Activated CD4-positive, alpha-beta T cell treated with anti-CD3 and anti-CD28 coated beads for 36 hours (primary cell): ENCODE data around the gene DMRT1. TPM values are rescaled to one million over a fixed set of nuclear protein-coding genes. Genes with fewer than 3 reads are reported as not detected.
"Not testable (repeated sequence)": the region's sequence is repeated elsewhere in the genome, so short reads cannot be mapped to it uniquely, and the experiment has no call there.

Source experiments
- ATAC-seq: fragments of 200-7000 bp; cut with Tn5 transposase; one replicate; pipeline ENCODE4 v1.10.0; 2021; ENCODE audit warnings: mild to moderate bottlenecking, moderate library complexity
- CTCF ChIA-PET: fragments of 350-600 bp; sonication (Branson Sonifier 250); formaldehyde crosslinking; loops from one replicate; lab custom pipeline; 2021; ENCODE audit warnings: antibody characterized with exemption; lab: Charles Lee
- POLR2A ChIA-PET: fragments of 350-600 bp; sonication (Branson Sonifier 250); formaldehyde crosslinking; loops from one replicate; lab custom pipeline; 2021; ENCODE audit warnings: antibody characterized with exemption, inconsistent platforms; lab: Charles Lee
- DNase-seq: peaks from one replicate; pipeline ENCODE4 v3.0.0-alpha.2; 2020
- H3K27ac Mint-ChIP-seq: one replicate; pipeline ENCODE4 v1.8.0; 2021; ENCODE audit warnings: mixed read lengths
- H3K27me3 Mint-ChIP-seq: one replicate; pipeline ENCODE4 v1.8.0; 2021; ENCODE audit warnings: mixed read lengths
- H3K36me3 Mint-ChIP-seq: one replicate; pipeline ENCODE4 v1.8.0; 2021; ENCODE audit warnings: low read depth, mixed read lengths
- H3K4me1 Mint-ChIP-seq: one replicate; pipeline ENCODE4 v1.8.0; 2021; ENCODE audit warnings: mixed read lengths
- H3K4me3 Mint-ChIP-seq: one replicate; pipeline ENCODE4 v1.8.0; 2021; ENCODE audit warnings: mild to moderate bottlenecking, moderate library complexity, mixed read lengths
- H3K9me3 Mint-ChIP-seq: one replicate; pipeline ENCODE4 v1.8.0; 2021; ENCODE audit warnings: low read depth, mixed read lengths
- intact Hi-C, 2 experiments: fragments of 100-400 bp; cut with DNase I in 1 of 2; cut with micrococcal nuclease in 1 of 2; formaldehyde crosslinking; loops; one replicate each; pipeline versions ENCODE4 v1.14.2 to v1.15.1; 2022 to 2024; cut with DNase I, micrococcal nuclease
- total RNA-seq, 2 experiments: library from RNA; stranded (reverse); gene quantifications; one replicate each; pipeline ENCODE4 v1.2.3, GENCODE V29; 2021

Gene DMRT1
- total RNA-seq, 2 experiments from 2014 or later, result not detected

DNA sequence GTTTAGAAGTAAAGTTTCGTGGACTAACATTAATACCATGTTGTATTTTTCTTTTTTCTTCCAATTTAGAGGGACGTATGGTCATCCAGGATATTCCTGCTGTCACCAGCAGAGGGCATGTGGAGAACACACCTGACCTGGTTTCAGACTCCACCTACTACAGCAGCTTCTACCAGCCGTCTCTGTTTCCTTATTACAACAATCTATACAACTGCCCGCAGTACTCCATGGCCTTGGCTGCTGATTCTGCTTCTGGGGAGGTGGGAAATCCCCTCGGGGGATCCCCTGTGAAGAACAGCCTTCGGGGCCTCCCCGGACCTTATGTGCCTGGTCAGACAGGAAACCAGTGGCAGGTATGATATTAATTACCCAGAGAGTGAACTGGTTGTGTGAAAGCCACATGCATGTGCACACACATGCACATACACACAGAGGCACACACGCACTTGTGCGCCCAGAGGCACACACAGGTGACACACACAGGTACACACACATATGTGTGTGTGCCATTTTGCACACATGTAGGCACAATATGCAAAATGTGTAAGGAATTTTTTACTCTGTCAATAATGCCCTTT, 52.4 kb downstream of the DMRT1 start:
- H3K27me3 Mint-ChIP-seq, result peaks cover 13% of the 10 kb centered on the region
- CTCF ChIA-PET, result interaction anchor here (0.7 to 3.5 kb wide), 14 partner anchors 19 to 1162 kb away, joined by 3 to 24 read pairs (median 4); no protein-coding TSS in a partner anchor
- ATAC-seq (peak; percentile 99), DNase-seq (peak; percentile 79)
- intact Hi-C loops, result loop anchor here (1.0 to 2.0 kb wide), 3 partner anchors 104 to 281 kb away; no protein-coding TSS in a partner anchor
- peaks cover 12% of the 10 kb centered on the region for H3K4me1 Mint-ChIP-seq
- H3K4me3 Mint-ChIP-seq, result no peak overlapping the region
- no peaks in the 10 kb centered on the region for H3K36me3 Mint-ChIP-seq
- H3K27ac Mint-ChIP-seq, result no peak overlapping the region
- POLR2A ChIA-PET, result no interaction called here
- no peaks in the 10 kb centered on the region for H3K9me3 Mint-ChIP-seq

DNA sequence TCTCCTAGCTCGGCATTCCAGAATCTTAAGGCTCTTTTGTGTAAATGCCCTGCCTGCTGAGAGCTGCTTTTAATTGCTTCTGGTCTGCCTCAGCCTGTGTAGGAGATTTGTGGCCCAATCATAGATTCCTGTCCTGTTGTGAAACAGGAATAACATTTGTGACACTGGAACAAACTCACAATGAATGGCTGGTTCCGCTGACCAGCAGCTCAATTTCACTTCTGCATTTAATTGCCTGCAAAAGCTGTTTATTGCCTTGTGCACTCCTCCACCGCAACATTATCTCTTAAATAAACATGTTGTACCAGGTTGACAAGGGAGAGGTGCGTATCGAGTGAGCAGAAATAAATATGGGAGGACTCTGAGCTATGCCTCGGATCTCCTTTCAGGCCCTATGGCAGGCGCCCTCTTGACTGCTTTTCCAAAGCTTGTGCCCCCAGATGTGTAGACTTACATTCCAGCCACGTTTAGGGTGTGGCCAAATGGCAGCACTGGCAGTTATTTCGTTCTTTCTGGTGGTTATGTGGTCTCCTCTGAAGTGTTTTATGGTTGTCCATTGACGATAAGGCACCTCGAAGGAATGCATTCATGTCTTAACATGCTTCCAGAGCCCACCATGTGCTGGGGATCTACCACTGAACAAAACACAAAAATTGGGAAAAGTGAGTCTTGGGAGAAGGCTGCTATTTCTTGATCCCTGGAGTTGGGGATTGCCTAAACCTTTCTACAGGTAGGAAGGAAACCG, 58.1 kb downstream of the DMRT1 start:
- ChIA-PET CTCF (interaction anchor here (0.6 to 1.8 kb wide), 2 partner anchors 49 to 110 kb away, joined by 3 to 5 read pairs; no protein-coding TSS in a partner anchor), POLR2A (no interaction called here)
- no peaks in the 10 kb centered on the region for H3K4me1 Mint-ChIP-seq
- no peaks in the 10 kb centered on the region for H3K9me3 Mint-ChIP-seq
- no peaks in the 10 kb centered on the region for H3K36me3 Mint-ChIP-seq
- H3K27me3 Mint-ChIP-seq, result peaks cover 16% of the 10 kb centered on the region
- intact Hi-C loops, result no loop called here
- no peak overlapping the region for H3K4me3 Mint-ChIP-seq
- no peak overlapping the region for H3K27ac Mint-ChIP-seq
- DNase-seq (no peak), ATAC-seq (no peak)

DNA sequence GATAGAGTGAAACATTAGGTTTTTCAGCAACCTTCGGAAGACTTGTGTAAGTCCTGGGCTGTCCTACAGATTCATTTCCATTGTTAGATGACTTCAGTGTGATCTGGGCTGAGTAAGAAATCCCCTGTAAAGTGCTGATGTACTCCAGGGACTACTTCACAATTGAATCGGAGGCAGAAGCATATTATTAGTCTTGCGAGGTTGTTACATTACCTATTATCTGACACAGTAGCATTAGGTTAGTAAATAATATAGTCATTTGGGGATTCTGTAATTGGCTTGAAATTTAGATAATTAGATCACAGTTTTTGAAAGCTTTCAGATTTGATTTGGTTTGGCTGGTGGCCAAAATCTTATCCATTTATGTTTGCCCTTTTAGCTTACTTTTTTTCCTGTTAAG, 62.4 kb downstream of the DMRT1 start:
- intact Hi-C loops, result no loop called here

DNA sequence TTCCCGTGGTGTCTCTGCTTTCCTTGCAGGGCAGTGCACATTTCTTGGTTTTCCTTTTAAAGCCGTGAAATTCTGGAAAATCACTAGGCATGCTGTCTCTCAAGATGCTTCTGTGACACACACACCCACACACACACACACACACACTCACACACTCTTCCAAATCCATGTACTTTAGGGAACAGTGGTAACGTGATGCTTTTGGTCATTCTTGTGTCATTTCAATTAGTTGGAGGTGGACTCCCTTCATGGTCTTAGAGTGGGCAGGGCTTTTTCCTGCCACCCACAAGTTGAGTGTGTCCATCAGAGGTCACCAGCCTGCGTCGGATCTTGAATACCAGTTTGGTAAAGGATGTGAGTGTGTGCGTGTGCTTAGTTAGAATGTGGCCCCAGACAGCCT, 64.4 kb downstream of the DMRT1 start:
- intact Hi-C loops, result no loop called here
- Mint-ChIP-seq H3K36me3 (no peaks in the 10 kb centered on the region), H3K9me3 (no peaks in the 10 kb centered on the region), H3K27ac (no peak overlapping the region), H3K4me3 (no peak overlapping the region), H3K4me1 (no peaks in the 10 kb centered on the region), H3K27me3 (peaks cover 44% of the 10 kb centered on the region)
- no peak for DNase-seq
- ATAC-seq, result no peak
- POLR2A ChIA-PET, result no interaction called here
- CTCF ChIA-PET, result no interaction called here

More for the DNA sequence above, 62.4 kb downstream of the DMRT1 start:
- Mint-ChIP-seq H3K27ac (no peak overlapping the region), H3K4me1 (no peaks in the 10 kb centered on the region), H3K9me3 (no peaks in the 10 kb centered on the region), H3K36me3 (no peaks in the 10 kb centered on the region), H3K4me3 (no peak overlapping the region), H3K27me3 (peaks cover 43% of the 10 kb centered on the region)
- DNase-seq (no peak), ATAC-seq (no peak)
- POLR2A ChIA-PET, result no interaction called here
- CTCF ChIA-PET, result interaction anchor here (0.7 kb wide), 2 partner anchors 13 to 99 kb away, joined by 3 to 4 read pairs; no protein-coding TSS in a partner anchor

DNA sequence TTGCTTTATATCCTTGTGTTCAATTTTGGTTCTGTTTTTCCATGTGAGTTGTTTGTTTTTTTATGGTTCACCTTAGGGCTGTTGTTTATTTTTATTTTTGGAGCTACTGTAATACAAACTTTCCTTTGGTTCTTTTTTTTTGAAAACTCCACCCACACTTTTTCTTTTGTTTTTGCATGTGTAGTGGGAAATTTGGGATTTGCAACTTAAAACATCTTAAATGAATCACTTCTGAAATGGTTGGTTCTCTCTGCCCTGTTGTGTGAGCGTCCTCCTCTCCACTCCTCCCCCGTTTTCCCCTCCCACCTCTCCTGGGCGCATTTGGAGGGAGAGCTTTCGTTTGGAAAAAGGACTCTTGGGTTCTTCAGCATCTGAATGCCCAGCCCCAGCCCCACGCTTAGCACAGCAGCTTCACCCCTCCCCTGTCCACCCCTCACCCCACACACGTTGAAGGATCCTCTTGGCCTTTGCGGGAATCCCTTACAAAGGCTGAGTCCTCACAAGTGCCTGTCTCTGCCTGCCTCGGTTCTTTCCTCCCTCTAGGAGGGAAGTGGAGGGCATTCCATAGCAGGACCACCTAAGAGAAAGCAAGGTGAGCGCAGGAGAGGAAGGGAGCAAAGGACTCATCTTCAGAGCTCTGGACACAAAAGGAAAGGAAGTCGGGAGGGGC, 67.2 kb downstream of the DMRT1 start:
- ATAC-seq, result no peak
- Mint-ChIP-seq H3K9me3 (no peaks in the 10 kb centered on the region), H3K27ac (no peak overlapping the region), H3K27me3 (peaks cover 46% of the 10 kb centered on the region), H3K4me1 (no peaks in the 10 kb centered on the region), H3K4me3 (no peak overlapping the region), H3K36me3 (no peaks in the 10 kb centered on the region)
- intact Hi-C loops, result no loop called here
- CTCF ChIA-PET, result interaction anchor here (1.0 kb wide), 1 partner anchor 101 kb away, joined by 3 read pairs; no protein-coding TSS in a partner anchor
- POLR2A ChIA-PET, result no interaction called here
- DNase-seq, result no peak

DNA sequence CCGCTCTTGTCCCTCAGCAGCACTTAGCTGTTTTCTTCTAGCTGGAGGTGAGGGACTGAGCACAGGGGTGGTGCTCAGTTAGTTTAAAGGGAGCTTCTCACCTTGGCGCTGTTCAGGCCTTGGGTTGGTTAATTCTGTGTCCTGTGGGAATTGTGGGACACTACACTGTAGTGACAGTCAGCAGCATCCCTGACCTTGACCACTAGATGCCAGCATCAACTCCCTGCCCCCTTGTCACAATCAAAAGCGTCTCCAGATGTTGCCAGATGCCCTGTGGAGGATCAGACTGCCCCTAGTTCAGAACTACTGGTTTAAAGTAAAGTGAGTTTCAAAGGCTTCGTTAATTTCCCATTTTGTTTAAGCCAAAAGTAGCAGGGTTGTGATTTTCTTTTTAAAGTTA, 69.5 kb downstream of the DMRT1 start:
- Mint-ChIP-seq H3K4me3 (no peak overlapping the region), H3K27ac (no peak overlapping the region), H3K27me3 (peaks cover 42% of the 10 kb centered on the region), H3K36me3 (no peaks in the 10 kb centered on the region), H3K4me1 (no peaks in the 10 kb centered on the region), H3K9me3 (no peaks in the 10 kb centered on the region)
- CTCF ChIA-PET, result no interaction called here
- DNase-seq (no peak), ATAC-seq (no peak)
- POLR2A ChIA-PET, result interaction anchor here (0.7 kb wide), 1 partner anchor 98 kb away, joined by 3 read pairs; no protein-coding TSS in a partner anchor
- intact Hi-C loops, result no loop called here

DNA sequence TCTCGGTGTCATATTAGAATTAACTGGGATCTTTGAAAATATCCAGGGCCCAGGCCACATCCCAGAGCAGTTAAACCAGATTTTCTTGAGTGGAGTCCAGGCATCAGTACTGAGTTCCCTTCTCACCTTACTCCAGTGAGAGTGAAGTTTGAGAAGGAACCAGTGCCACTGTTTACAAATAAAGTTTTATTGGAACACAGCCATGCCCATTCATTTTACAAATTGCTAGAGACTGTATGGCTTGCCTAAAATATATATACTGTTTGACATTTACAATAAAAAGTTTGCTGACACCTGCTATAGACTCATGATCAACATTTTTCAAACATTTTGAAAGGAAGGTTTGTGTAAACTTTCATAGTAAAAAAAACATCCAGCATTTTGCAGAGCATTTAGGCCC, 71.3 kb downstream of the DMRT1 start:
- ATAC-seq (no peak), DNase-seq (no peak)
- Mint-ChIP-seq H3K27ac (no peak overlapping the region), H3K9me3 (no peaks in the 10 kb centered on the region), H3K4me1 (no peaks in the 10 kb centered on the region), H3K36me3 (no peaks in the 10 kb centered on the region), H3K4me3 (no peak overlapping the region), H3K27me3 (peaks cover 29% of the 10 kb centered on the region)
- POLR2A ChIA-PET, result no interaction called here
- CTCF ChIA-PET, result interaction anchor here (0.6 kb wide), 1 partner anchor 49 kb away, joined by 3 read pairs; no protein-coding TSS in a partner anchor
- intact Hi-C loops, result no loop called here

DNA sequence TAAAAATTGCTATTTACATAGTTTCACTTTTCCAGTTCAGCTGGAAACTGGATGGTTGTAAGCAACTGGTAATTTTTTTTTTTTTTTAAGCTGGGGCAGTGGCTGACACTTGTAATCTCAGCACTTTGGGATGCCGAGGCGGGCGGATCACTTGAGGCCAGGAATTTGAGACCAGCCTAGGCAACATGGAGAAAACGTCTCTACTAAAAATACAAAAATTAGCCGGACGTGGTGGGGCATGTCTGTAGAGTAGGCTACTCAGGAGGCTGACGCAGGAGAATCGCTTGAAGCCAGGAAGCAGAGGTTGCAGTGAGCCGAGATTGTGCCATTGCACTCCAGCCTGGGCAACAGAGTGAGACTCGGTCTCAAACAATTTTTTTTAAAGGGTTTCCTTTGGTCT, 72.0 kb downstream of the DMRT1 start:
- DNase-seq, H3K9me3 Mint-ChIP-seq, H3K36me3 Mint-ChIP-seq, ATAC-seq, H3K27ac Mint-ChIP-seq, H3K4me3 Mint-ChIP-seq, CTCF ChIA-PET, H3K4me1 Mint-ChIP-seq, intact Hi-C loops, POLR2A ChIA-PET: not testable (repeated sequence)
- peaks cover 24% of the 10 kb centered on the region for H3K27me3 Mint-ChIP-seq

DNA sequence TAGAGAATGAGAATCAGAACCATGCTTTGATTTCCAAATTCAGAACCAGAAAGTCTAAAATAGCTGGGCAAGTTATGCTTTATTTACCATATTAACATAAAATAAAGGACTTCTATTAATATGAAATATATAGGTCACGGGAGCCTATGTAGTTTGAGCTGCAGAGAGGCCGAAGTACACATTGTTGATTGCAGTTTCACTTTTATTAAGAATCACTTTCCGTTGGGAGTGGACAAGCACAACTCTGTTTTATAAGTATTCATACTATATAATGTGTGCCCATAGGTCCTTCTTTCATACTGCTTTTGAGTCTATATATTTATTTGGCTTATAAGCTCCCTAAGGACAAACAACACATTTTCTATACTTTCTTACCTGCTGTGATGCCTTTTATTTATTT, 76.2 kb downstream of the DMRT1 start:
- ATAC-seq (no peak), DNase-seq (no peak)
- no peaks in the 10 kb centered on the region for H3K9me3 Mint-ChIP-seq
- no peak overlapping the region for H3K27ac Mint-ChIP-seq
- intact Hi-C loops, result no loop called here
- peaks cover 8% of the 10 kb centered on the region for H3K27me3 Mint-ChIP-seq
- CTCF ChIA-PET, result interaction anchor here (1.5 to 2.9 kb wide), 2 partner anchors 10 to 24 kb away, joined by 8 to 17 read pairs; no protein-coding TSS in a partner anchor
- H3K4me3 Mint-ChIP-seq, result no peak overlapping the region
- no peaks in the 10 kb centered on the region for H3K4me1 Mint-ChIP-seq
- no peaks in the 10 kb centered on the region for H3K36me3 Mint-ChIP-seq
- POLR2A ChIA-PET, result no interaction called here

DNA sequence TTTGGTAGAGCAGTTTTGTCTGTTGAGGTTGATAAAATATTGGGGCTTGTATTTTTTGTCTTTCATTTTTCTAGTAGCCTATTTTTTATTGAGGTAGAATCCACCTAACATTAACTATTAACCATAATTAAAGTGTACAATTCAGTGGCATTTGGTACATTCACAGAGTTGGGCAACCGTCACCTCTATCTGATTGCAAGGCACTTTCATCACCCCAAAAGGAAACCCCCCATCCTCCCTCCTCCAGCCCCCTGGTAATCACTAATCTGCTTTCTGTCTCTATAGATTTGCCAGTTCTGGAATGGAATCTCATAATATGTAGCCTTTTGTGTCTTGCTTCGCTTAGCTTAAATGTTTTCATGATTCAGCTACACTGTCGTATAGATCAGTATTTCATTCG, 79.4 kb downstream of the DMRT1 start:
- ChIA-PET CTCF (no interaction called here), POLR2A (no interaction called here)
- Mint-ChIP-seq H3K4me1 (no peaks in the 10 kb centered on the region), H3K27ac (no peak overlapping the region), H3K27me3 (peaks cover 8% of the 10 kb centered on the region), H3K4me3 (no peak overlapping the region), H3K36me3 (no peaks in the 10 kb centered on the region), H3K9me3 (no peaks in the 10 kb centered on the region)
- DNase-seq (no peak), ATAC-seq (no peak)
- intact Hi-C loops, result no loop called here

DNA sequence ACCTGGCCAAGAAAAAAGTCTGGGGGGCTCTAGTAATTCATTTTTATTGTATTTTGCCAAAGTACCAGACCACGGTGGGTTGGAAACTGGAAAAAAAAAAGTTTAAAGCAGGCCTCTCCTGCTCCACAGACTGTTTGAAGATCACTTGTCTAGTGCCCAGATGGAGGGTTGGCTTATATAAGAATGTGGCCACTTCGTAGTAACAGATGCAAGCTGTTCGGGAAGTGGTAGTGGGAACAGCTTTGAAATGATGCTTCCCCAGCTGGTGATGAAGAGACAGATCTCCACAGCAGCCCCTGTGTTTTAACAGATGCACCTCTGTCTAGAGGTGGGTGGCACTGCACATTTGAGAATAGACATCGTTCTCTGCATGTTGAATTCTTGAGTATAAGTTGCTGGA, 80.7 kb downstream of the DMRT1 start:
- Mint-ChIP-seq H3K36me3 (no peaks in the 10 kb centered on the region), H3K27ac (no peak overlapping the region), H3K9me3 (no peaks in the 10 kb centered on the region), H3K4me1 (no peaks in the 10 kb centered on the region), H3K4me3 (no peak overlapping the region), H3K27me3 (peaks cover 8% of the 10 kb centered on the region)
- no peak for DNase-seq
- intact Hi-C loops, result no loop called here
- POLR2A ChIA-PET, result no interaction called here
- no peak for ATAC-seq
- CTCF ChIA-PET, result interaction anchor here (0.8 kb wide), 1 partner anchor 754 kb away, joined by 3 read pairs; no protein-coding TSS in a partner anchor
